NCI-H1048 (cell line): ENCODE data around the gene TMC8.

Source experiments
- DNase-seq: peaks from one replicate; lab custom pipeline; 2025; lab: John Stamatoyannopoulos, UW

The TMC8 gene

GRCh38 chr17:78124081-78124835, 6.3 kb upstream of the TMC8 start:
- DNase-seq = no peak

- no peak for DNase-seq
Measured at GRCh38 chr17:78124836-78125137, 5.8 kb upstream of the TMC8 start.

- DNase-seq = no peak
Measured at GRCh38 chr17:78125138-78125913, 5.2 kb upstream of the TMC8 start.

GRCh38 chr17:78125976-78126894, 4.3 kb upstream of the TMC8 start:
- no peak for DNase-seq

GRCh38 chr17:78126895-78127238, 3.7 kb upstream of the TMC8 start:
- no peak for DNase-seq

- no peak for DNase-seq
Measured at GRCh38 chr17:78127239-78127887, 3.2 kb upstream of the TMC8 start.

GRCh38 chr17:78127888-78128550, 2.6 kb upstream of the TMC8 start:
- DNase-seq = no peak

GRCh38 chr17:78128551-78129350, 1.8 kb upstream of the TMC8 start, which contains the start of gene TMC6:
TSS of gene TMC6 (minus strand) at chr17:78128755. CDS start at chr17:78126832, 1,923 bp downstream.
- no peak for DNase-seq

- no peak for DNase-seq
Measured at GRCh38 chr17:78129351-78130089, 1.1 kb upstream of the TMC8 start.

- DNase-seq = no peak
Measured at GRCh38 chr17:78130090-78130436, 508 bp upstream of the TMC8 start.

- DNase-seq = no peak
Measured at GRCh38 chr17:78131172-78132083, 857 bp downstream of the TMC8 start.

GRCh38 chr17:78132084-78132676, 1.6 kb downstream of the TMC8 start:
- no peak for DNase-seq

- no peak for DNase-seq
Measured at GRCh38 chr17:78132767-78133178, 2.2 kb downstream of the TMC8 start.

GRCh38 chr17:78133179-78133951, 2.8 kb downstream of the TMC8 start:
- no peak for DNase-seq

GRCh38 chr17:78133971-78134898, 3.7 kb downstream of the TMC8 start:
- DNase-seq = no peak

GRCh38 chr17:78134899-78135385, 4.4 kb downstream of the TMC8 start:
- no peak for DNase-seq
